MM.1S (cell line): ENCODE measurements around the gene CA9.
"Not testable (repeated sequence)": the region's sequence is repeated elsewhere in the genome, so short reads cannot be mapped to it uniquely, and the experiment has no call there.

ENCODE experiments used
- DNase-seq: peaks from one replicate; pipeline ENCODE4 v3.0.0-alpha.2; 2015
- H2AFZ ChIP-seq: fragments of 300-600 bp; sonication (generic); 2 replicates; pipeline ENCODE4 v1.6.0; 2016; ENCODE audit warnings: antibody characterized with exemption, low read length
- H3F3A ChIP-seq: fragments of 300-600 bp; sonication (generic); 2 replicates; pipeline ENCODE4 v1.6.1; 2016; ENCODE audit warnings: mild to moderate bottlenecking, antibody characterized with exemption, low read length, moderate library complexity, mixed read lengths; ENCODE audit not compliant: insufficient read depth
- H3K27ac ChIP-seq: fragments of 300-600 bp; sonication (generic); 2 replicates; pipeline ENCODE4 v1.5.1; 2016; ENCODE audit warnings: mild to moderate bottlenecking, low read length
- H3K27me3 ChIP-seq: fragments of 300-600 bp; sonication (generic); replicated peaks from 2 replicates; pipeline ENCODE4 v1.6.0; 2016; ENCODE audit warnings: low read length; ENCODE audit not compliant: insufficient read depth
- H3K36me3 ChIP-seq: fragments of 300-600 bp; sonication (generic); replicated peaks from 2 replicates; pipeline ENCODE4 v1.6.1; 2016; ENCODE audit warnings: mild to moderate bottlenecking, low read length, mixed read lengths; ENCODE audit not compliant: insufficient read depth
- H3K4me1 ChIP-seq: fragments of 300-600 bp; sonication (generic); 2 replicates; pipeline ENCODE4 v1.6.1; 2016; ENCODE audit warnings: low read length, mixed read lengths
- H3K4me2 ChIP-seq: fragments of 300-600 bp; sonication (generic); 2 replicates; pipeline ENCODE4 v1.6.0; 2016; ENCODE audit warnings: low read depth, low read length
- H3K4me3 ChIP-seq: fragments of 300-600 bp; sonication (generic); 2 replicates; pipeline ENCODE4 v1.5.1; 2016; ENCODE audit warnings: low read length, mixed read lengths
- H3K79me2 ChIP-seq: fragments of 300-600 bp; sonication (generic); 2 replicates; pipeline ENCODE4 v1.6.1; 2016; ENCODE audit warnings: mixed run types, low read length, mixed read lengths
- H3K9ac ChIP-seq: fragments of 300-600 bp; sonication (generic); 2 replicates; pipeline ENCODE4 v1.6.1; 2016; ENCODE audit warnings: low read length, mixed read lengths
- H3K9me2 ChIP-seq: fragments of 300-600 bp; sonication (generic); replicated peaks from 2 replicates; pipeline ENCODE4 v1.6.1; 2016; ENCODE audit warnings: mild to moderate bottlenecking, low read length, mixed read lengths; ENCODE audit not compliant: insufficient read depth
- H3K9me3 ChIP-seq: fragments of 300-600 bp; sonication (generic); replicated peaks from 2 replicates; pipeline ENCODE4 v1.6.1; 2016; ENCODE audit warnings: mild to moderate bottlenecking, low read length, mixed read lengths; ENCODE audit not compliant: insufficient read depth
- H4K20me1 ChIP-seq: fragments of 300-600 bp; sonication (generic); 2 replicates; pipeline ENCODE4 v1.6.1; 2016; ENCODE audit warnings: mild to moderate bottlenecking, low read length, moderate library complexity, mixed read lengths; ENCODE audit not compliant: insufficient read depth
- CTCF ChIP-seq: fragments of 300-600 bp; sonication (generic); IDR thresholded peaks from 2 replicates; pipeline ENCODE4 v1.5.1; 2016; ENCODE audit warnings: antibody characterized with exemption, low read length, mixed read lengths
- EZH2 ChIP-seq: fragments of 300-600 bp; sonication (generic); optimal IDR thresholded peaks from 2 replicates; pipeline ENCODE3; 2017; ENCODE audit warnings: low read depth, mild to moderate bottlenecking, antibody characterized with exemption, low read length, mixed read lengths
- EZH2phosphoT487 ChIP-seq: fragments of 300-600 bp; sonication (generic); IDR thresholded peaks from 2 replicates; pipeline ENCODE4 v1.6.1; 2018; ENCODE audit warnings: antibody characterized with exemption, low read length

Gene CA9

DNA sequence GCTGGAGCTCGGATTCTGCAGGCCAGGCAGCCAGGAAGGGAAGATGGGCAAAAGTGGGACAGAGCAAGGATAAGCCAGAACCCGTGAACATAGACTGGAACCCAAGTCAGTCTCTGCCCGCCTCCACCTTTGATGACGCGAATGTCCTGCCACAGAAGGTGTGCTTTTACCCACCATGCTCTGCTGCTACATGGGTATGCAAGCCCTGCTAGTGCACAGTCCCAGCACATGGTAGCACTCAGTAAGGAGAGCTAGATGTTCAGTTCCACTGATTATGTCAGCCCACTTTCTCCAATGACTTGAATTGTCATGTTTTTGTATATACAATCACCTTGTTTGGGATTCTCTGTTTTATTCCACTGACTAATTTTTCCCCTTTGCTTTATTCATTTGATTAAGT, 44.1 kb upstream of the CA9 start:
- no peaks in the 10 kb centered on the region for H3K27me3 ChIP-seq
- H3K9ac ChIP-seq: no peak overlapping the region
- H3K27ac ChIP-seq: no peak overlapping the region
- no peaks in the 10 kb centered on the region for H3K9me2 ChIP-seq
- H3K79me2 ChIP-seq: no peaks in the 10 kb centered on the region
- no peaks in the 10 kb centered on the region for H3K36me3 ChIP-seq
- no peak overlapping the region for H3K4me2 ChIP-seq
- no peaks in the 10 kb centered on the region for H4K20me1 ChIP-seq
- no peaks in the 10 kb centered on the region for H3F3A ChIP-seq
- no peak overlapping the region for H3K4me3 ChIP-seq
- no peaks in the 10 kb centered on the region for H3K9me3 ChIP-seq
- no peak for TF ChIP-seq EZH2phosphoT487
- TF ChIP-seq CTCF: no peak
- TF ChIP-seq EZH2: no peak
- no peak for DNase-seq
- no peak overlapping the region for H2AFZ ChIP-seq
- no peaks in the 10 kb centered on the region for H3K4me1 ChIP-seq

DNA sequence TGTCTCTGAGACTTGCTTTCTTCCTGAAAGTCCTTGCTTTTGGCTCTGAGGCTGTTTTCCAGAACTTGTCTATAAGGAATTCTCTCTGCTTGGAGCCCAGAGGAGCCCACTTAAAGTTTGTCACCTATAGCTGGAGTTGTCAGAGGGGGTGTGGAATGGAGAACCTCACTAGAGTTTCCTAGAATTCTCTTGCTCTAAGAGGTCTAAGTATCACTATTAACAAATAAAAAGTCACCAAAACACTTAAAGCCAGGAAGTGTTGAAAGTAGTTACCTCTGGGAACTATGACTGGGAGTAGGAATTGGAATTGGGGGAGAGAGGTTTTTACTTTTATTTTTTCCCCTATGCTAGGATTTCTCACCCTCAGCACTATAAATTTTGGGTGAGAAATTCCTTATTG, 38.0 kb upstream of the CA9 start:
- Histone ChIP-seq H3K36me3 (no peaks in the 10 kb centered on the region), H3K79me2 (no peaks in the 10 kb centered on the region), H3F3A (no peaks in the 10 kb centered on the region), H3K9me2 (no peaks in the 10 kb centered on the region), H3K4me2 (no peak overlapping the region), H3K27me3 (no peaks in the 10 kb centered on the region), H2AFZ (no peak overlapping the region), H3K9ac (no peak overlapping the region), H3K9me3 (no peaks in the 10 kb centered on the region), H3K4me1 (peaks cover 10% of the 10 kb centered on the region), H3K27ac (no peak overlapping the region), H3K4me3 (no peak overlapping the region), H4K20me1 (no peaks in the 10 kb centered on the region)
- DNase-seq: no peak
- TF ChIP-seq EZH2phosphoT487 (no peak), EZH2 (no peak), CTCF (no peak)

- TF ChIP-seq EZH2: no peak
- TF ChIP-seq EZH2phosphoT487: no peak
- DNase-seq: no peak
- Histone ChIP-seq H3K27me3 (no peaks in the 10 kb centered on the region), H3K27ac (no peak overlapping the region), H3F3A (no peaks in the 10 kb centered on the region), H3K9ac (no peak overlapping the region), H2AFZ (no peak overlapping the region), H3K9me3 (no peaks in the 10 kb centered on the region), H3K4me3 (no peak overlapping the region), H3K79me2 (no peaks in the 10 kb centered on the region), H3K9me2 (no peaks in the 10 kb centered on the region), H4K20me1 (no peaks in the 10 kb centered on the region), H3K36me3 (no peaks in the 10 kb centered on the region), H3K4me2 (no peak overlapping the region), H3K4me1 (peaks cover 10% of the 10 kb centered on the region)
These were observed 37.4 kb upstream of the CA9 start for GRCh38 chr9:35636135-35636876.

DNA sequence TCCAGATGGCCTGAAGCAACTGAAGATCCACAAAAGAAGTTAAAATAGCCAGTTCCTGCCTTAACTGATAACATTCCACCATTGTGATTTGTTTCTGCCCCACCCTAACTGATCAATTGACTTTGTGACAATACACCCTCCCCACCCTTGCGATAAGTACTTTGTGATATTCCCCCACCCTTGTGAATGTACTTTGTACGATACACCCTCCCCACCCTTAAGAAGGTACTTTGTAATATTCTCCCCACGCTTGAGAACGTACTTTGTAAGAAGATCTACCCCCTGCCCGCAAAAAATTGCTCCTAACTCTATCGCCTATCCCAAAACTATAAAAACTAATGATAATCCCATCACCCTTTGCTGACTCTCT, 36.9 kb upstream of the CA9 start:
- not testable (repeated sequence) for H3K27ac ChIP-seq, H3K4me3 ChIP-seq, H3F3A ChIP-seq, DNase-seq, H3K9me2 ChIP-seq, H3K36me3 ChIP-seq, H4K20me1 ChIP-seq, H3K9me3 ChIP-seq, H3K79me2 ChIP-seq, H3K27me3 ChIP-seq, H2AFZ ChIP-seq, H3K4me1 ChIP-seq, H3K9ac ChIP-seq, H3K4me2 ChIP-seq

DNA sequence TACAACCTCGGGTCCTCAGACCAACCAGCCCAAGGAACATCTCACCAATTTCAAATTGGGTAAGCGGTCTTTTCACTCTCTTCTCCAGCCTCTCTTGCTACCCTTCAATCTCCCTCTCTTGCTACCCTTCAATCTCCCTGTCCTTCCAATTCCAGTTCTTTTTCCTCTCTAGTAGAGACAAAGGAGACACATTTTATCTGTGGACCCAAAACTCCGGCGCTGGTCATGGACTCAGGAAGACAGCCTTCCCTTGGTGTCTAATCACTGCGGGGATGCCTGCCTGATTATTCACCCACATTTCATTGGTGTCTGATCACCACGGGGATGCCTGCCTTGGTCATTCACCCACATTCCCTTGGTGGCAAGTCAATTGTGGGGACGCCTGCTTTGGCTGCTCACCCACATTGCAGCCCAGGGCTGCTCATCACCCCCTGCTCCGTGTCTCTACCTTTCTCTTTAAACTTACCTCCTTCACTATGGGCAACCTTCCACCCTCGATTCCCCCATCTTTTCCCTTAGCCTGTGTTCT, 36.2 kb upstream of the CA9 start:
- H2AFZ ChIP-seq, H3K9me2 ChIP-seq, H4K20me1 ChIP-seq, DNase-seq, H3K27ac ChIP-seq, H3F3A ChIP-seq, H3K9me3 ChIP-seq, H3K36me3 ChIP-seq, H3K79me2 ChIP-seq, H3K9ac ChIP-seq, H3K4me2 ChIP-seq, H3K4me3 ChIP-seq, H3K27me3 ChIP-seq, H3K4me1 ChIP-seq: not testable (repeated sequence)

DNA sequence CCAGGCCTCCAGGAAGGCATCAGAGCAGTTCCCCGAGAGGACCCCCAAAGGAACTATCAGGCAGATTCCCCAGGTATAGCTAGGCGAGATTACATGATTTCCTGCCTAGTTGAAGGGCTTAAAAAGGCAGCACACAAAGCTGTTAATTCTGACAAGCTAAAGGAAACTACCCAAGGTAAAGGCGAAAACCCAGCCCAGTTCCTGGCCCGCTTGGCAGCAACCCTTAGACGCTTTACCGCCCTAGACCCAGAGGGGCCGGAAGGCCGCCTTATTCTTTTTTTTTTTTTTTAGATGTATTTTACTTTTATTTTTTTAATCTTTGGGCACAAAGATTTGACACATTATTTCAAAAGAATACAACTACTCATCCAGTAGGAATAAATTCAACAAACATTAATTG, 35.0 kb upstream of the CA9 start:
- H3K79me2 ChIP-seq, H3K27me3 ChIP-seq, DNase-seq, H3F3A ChIP-seq, H4K20me1 ChIP-seq, H3K36me3 ChIP-seq, H3K4me3 ChIP-seq, H3K4me1 ChIP-seq, H3K9me2 ChIP-seq, H3K9me3 ChIP-seq, H3K9ac ChIP-seq, H2AFZ ChIP-seq, H3K27ac ChIP-seq, H3K4me2 ChIP-seq: not testable (repeated sequence)
